Hepatocyte (in vitro differentiated cells): ENCODE results near the gene RALGAPA2. TPM values are rescaled to one million over a fixed set of nuclear protein-coding genes. Genes with fewer than 3 reads are reported as not detected.

ENCODE experiments used
- DNase-seq: peaks from one replicate; pipeline ENCODE4 v3.0.0-alpha.2; 2016; ENCODE audit warnings: low spot score
- H2AFZ ChIP-seq: fragments of 200-600 bp; sonication (generic); 2 replicates; pipeline ENCODE4 v1.6.0; 2016; ENCODE audit warnings: antibody characterized with exemption, mild to moderate bottlenecking
- H3K27ac ChIP-seq: fragments of 200-600 bp; sonication (generic); 2 replicates; pipeline ENCODE4 v1.5.1; 2016; ENCODE audit warnings: mild to moderate bottlenecking
- H3K27me3 ChIP-seq: fragments of 200-600 bp; sonication (generic); 2 replicates; pipeline ENCODE4 v1.6.1; 2016
- H3K36me3 ChIP-seq: fragments of 200-600 bp; sonication (generic); replicated peaks from 2 replicates; pipeline ENCODE4 v1.5.1; 2016; ENCODE audit warnings: low read depth; ENCODE audit not compliant: insufficient read depth
- H3K4me1 ChIP-seq: fragments of 200-600 bp; sonication (generic); 2 replicates; pipeline ENCODE4 v1.5.1; 2016; ENCODE audit warnings: mild to moderate bottlenecking, moderate library complexity; ENCODE audit not compliant: insufficient read depth
- H3K4me2 ChIP-seq: fragments of 200-600 bp; sonication (generic); 2 replicates; pipeline ENCODE4 v1.6.0; 2016
- H3K4me3 ChIP-seq: fragments of 200-600 bp; sonication (generic); 2 replicates; pipeline ENCODE4 v1.5.1; 2016; ENCODE audit warnings: mild to moderate bottlenecking
- H3K79me2 ChIP-seq: fragments of 200-600 bp; sonication (generic); 2 replicates; pipeline ENCODE4 v1.6.0; 2017; ENCODE audit warnings: mild to moderate bottlenecking
- H3K9me2 ChIP-seq: fragments of 200-600 bp; sonication (generic); replicated peaks from 2 replicates; pipeline ENCODE4 v1.6.0; 2017; ENCODE audit warnings: mild to moderate bottlenecking; ENCODE audit not compliant: insufficient read depth
- H3K9me3 ChIP-seq: fragments of 200-600 bp; sonication (generic); 2 replicates; pipeline ENCODE4 v1.5.1; 2016; ENCODE audit warnings: low read depth, mild to moderate bottlenecking
- H4K20me1 ChIP-seq: fragments of 200-600 bp; sonication (generic); 2 replicates; pipeline ENCODE4 v1.6.0; 2016; ENCODE audit warnings: mild to moderate bottlenecking; ENCODE audit not compliant: insufficient read depth, poor library complexity, severe bottlenecking
- EZH2 ChIP-seq: fragments of 200-600 bp; sonication (generic); IDR thresholded peaks from 2 replicates; pipeline ENCODE4 v1.6.1; 2016; ENCODE audit warnings: antibody characterized with exemption, mild to moderate bottlenecking, borderline replicate concordance
- EZH2phosphoT487 ChIP-seq: fragments of 200-600 bp; sonication (generic); IDR thresholded peaks from one replicate; pipeline ENCODE4 v1.6.1; 2018; ENCODE audit warnings: antibody characterized with exemption, mild to moderate bottlenecking, low read depth, moderate library complexity; ENCODE audit not compliant: unreplicated experiment, severe bottlenecking
- WGBS: methylation state at CpG from one replicate; pipeline ENCODE4 v1.1.6; 2016; ENCODE audit warnings: low lambda C conversion rate; ENCODE audit errors: missing lambda C conversion rate; 5-methylcytosine and 5-hydroxymethylcytosine counted together
- polyA plus RNA-seq: library from polyadenylated mRNA; unstranded; fragments of >200 nt; fragmentation: Nextera tagmentation; extraction: Ambion mirVana; gene quantifications from 2 replicates; pipeline ENCODE4 v1.2.1, GENCODE V29; 2016
- total RNA-seq: library from RNA; depleted of rRNA; stranded (reverse); fragments of >200 nt; gene quantifications from 2 replicates; pipeline ENCODE4 v1.2.3, GENCODE V29; 2014
- TF ChIP-seq, protein P1 (sequence below): fragments of 200-600 bp; sonication (generic); IDR thresholded peaks from 2 replicates; pipeline ENCODE4 v1.5.1; 2016; ENCODE audit warnings: antibody characterized with exemption, mild to moderate bottlenecking; ENCODE audit not compliant: poor library complexity

Gene RALGAPA2
- total and polyA plus RNA-seq, 2 experiments from 2014 or later: 16.8 to 35.3 TPM

DNA sequence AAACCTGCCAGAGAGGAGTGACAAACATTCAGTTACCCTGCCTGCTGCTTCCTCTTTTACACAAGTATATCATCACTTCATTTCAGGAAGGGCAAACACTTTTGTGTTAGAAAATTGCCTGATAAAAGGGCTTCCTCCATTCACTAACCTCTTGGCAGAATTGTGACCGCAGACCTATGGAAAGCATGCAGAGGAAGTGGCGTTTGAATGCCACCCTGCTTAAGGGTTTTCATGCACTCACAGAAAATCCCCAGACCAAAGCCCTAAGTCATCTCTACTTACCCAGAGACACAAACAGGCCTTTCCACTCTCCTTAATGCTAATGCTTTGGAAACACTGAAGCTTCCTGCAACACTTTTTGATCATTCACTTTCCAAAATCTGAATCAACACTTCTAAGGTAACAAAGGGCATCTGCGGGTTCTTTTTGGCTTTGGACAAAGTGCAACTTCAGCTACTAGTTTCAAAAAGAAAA is 22.1 kb upstream of the RALGAPA2 start:
- H3K27ac ChIP-seq: no peak overlapping the region
- DNase-seq: no peak

DNA sequence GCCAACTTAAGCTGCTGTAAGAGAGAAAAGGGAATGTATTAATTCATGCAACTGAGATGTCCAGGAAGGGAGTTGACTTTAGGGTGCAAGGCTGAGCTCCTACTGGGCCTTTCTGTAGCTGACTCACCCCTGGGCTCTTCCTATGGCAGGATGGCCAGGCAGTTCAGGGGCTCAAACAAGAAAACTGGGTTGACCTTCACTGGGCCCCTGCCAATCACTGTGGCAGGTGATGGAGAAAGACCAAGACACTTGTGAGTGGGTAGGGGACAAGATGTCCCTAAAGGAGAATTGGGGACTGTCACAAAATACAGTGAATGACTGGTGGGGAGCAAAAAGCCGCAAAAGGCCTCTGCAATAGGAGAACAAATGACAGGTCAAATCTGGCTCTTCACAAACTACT is 21.5 kb upstream of the RALGAPA2 start:
- Histone ChIP-seq H3K4me1 (no peaks in the 10 kb centered on the region), H3K9me3 (no peaks in the 10 kb centered on the region), H3K79me2 (no peaks in the 10 kb centered on the region), H3K4me3 (no peak overlapping the region), H3K36me3 (no peaks in the 10 kb centered on the region), H3K4me2 (no peak overlapping the region), H2AFZ (no peak overlapping the region), H3K27me3 (no peaks in the 10 kb centered on the region), H3K27ac (no peak overlapping the region), H3K9me2 (no peaks in the 10 kb centered on the region), H4K20me1 (no peaks in the 10 kb centered on the region)
- DNase-seq: no peak
- WGBS: 100% methylated on average over 1 of the region's 1 CpG
- no peak for TF ChIP-seq EZH2
- TF ChIP-seq, protein P1, sequence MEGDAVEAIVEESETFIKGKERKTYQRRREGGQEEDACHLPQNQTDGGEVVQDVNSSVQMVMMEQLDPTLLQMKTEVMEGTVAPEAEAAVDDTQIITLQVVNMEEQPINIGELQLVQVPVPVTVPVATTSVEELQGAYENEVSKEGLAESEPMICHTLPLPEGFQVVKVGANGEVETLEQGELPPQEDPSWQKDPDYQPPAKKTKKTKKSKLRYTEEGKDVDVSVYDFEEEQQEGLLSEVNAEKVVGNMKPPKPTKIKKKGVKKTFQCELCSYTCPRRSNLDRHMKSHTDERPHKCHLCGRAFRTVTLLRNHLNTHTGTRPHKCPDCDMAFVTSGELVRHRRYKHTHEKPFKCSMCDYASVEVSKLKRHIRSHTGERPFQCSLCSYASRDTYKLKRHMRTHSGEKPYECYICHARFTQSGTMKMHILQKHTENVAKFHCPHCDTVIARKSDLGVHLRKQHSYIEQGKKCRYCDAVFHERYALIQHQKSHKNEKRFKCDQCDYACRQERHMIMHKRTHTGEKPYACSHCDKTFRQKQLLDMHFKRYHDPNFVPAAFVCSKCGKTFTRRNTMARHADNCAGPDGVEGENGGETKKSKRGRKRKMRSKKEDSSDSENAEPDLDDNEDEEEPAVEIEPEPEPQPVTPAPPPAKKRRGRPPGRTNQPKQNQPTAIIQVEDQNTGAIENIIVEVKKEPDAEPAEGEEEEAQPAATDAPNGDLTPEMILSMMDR: no peak
- TF ChIP-seq EZH2phosphoT487: no peak

More for the DNA sequence above, 22.1 kb upstream of the RALGAPA2 start:
- no peaks in the 10 kb centered on the region for H3K36me3 ChIP-seq
- H2AFZ ChIP-seq: no peak overlapping the region
- no peaks in the 10 kb centered on the region for H3K4me1 ChIP-seq
- no peaks in the 10 kb centered on the region for H3K9me2 ChIP-seq
- H3K4me2 ChIP-seq: no peak overlapping the region
- no peaks in the 10 kb centered on the region for H3K27me3 ChIP-seq
- TF ChIP-seq EZH2 (no peak), EZH2phosphoT487 (no peak)
- TF ChIP-seq, protein P1: no peak
- H4K20me1 ChIP-seq: no peaks in the 10 kb centered on the region
- no peak overlapping the region for H3K4me3 ChIP-seq
- H3K79me2 ChIP-seq: no peaks in the 10 kb centered on the region
- WGBS: 49% methylated on average over 3 of the region's 3 CpGs
- no peaks in the 10 kb centered on the region for H3K9me3 ChIP-seq

DNA sequence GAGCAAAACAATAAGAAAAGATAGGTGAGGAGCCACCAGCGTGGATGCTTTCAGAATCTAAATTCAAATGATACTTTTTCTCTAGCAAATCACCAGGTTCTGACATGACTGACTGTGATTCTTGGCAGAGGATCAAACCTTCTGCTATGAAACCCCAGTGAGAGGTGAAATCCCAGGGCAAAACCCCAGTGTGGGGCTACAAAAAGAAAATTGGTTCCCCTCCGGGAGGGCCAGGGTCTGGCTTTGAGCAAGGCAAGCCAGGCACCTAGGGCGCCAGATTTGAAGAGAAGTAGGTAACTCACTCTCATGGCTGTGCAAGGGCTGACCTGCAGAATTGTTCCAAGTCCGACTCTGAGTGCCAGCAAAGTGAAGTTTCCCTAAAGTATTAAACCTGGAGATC is 20.2 kb upstream of the RALGAPA2 start:
- Histone ChIP-seq H3K4me1 (no peaks in the 10 kb centered on the region), H3K27ac (no peak overlapping the region), H3K27me3 (no peaks in the 10 kb centered on the region), H3K36me3 (no peaks in the 10 kb centered on the region), H3K79me2 (no peaks in the 10 kb centered on the region), H2AFZ (no peak overlapping the region), H3K4me2 (no peak overlapping the region), H3K9me2 (no peaks in the 10 kb centered on the region), H3K4me3 (no peak overlapping the region), H4K20me1 (no peaks in the 10 kb centered on the region), H3K9me3 (no peaks in the 10 kb centered on the region)
- TF ChIP-seq EZH2 (no peak), EZH2phosphoT487 (no peak)
- TF ChIP-seq, protein P1: no peak
- no peak for DNase-seq
- WGBS: 89% methylated on average over 4 of the region's 4 CpGs

DNA sequence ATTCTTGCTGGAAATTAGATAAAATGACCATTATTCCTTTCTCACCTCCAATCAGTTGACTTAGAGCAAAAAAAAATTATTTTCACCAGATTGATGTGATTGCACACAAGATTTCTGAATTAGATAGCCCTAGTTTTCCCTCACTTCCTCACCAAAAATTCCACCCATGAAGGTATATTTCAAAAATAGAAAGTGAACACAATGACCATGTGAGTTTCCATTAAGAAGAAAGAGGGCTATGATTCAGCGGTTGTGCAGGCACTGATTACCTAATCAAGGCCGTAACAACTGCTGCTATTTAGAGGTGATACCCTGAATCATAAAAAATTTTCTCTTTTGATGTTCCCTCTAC is 19.5 kb upstream of the RALGAPA2 start:
- Histone ChIP-seq H3K9me2 (no peaks in the 10 kb centered on the region), H4K20me1 (no peaks in the 10 kb centered on the region), H3K9me3 (no peaks in the 10 kb centered on the region), H3K79me2 (no peaks in the 10 kb centered on the region), H3K4me1 (no peaks in the 10 kb centered on the region), H3K27me3 (no peaks in the 10 kb centered on the region), H2AFZ (no peak overlapping the region), H3K27ac (no peak overlapping the region), H3K4me3 (no peak overlapping the region), H3K36me3 (no peaks in the 10 kb centered on the region), H3K4me2 (no peak overlapping the region)
- TF ChIP-seq, protein P1: no peak
- TF ChIP-seq EZH2phosphoT487 (no peak), EZH2 (no peak)
- no peak for DNase-seq
- 86% methylated on average over 2 of the region's 2 CpGs for WGBS
